HG02840 (cell line): Measurements from ENCODE around the gene RPS3A.
"Not testable (repeated sequence)": the region's sequence is repeated elsewhere in the genome, so short reads cannot be mapped to it uniquely, and the experiment has no call there.

Source experiments
- ATAC-seq: cut with Tn5 transposase; IDR thresholded peaks from one replicate; pipeline ENCODE4 v1.9.1; 2021; ENCODE audit warnings: mild to moderate bottlenecking, moderate library complexity, moderate number of reproducible peaks; ENCODE audit not compliant: unreplicated experiment, low FRiP score

Gene RPS3A

DNA sequence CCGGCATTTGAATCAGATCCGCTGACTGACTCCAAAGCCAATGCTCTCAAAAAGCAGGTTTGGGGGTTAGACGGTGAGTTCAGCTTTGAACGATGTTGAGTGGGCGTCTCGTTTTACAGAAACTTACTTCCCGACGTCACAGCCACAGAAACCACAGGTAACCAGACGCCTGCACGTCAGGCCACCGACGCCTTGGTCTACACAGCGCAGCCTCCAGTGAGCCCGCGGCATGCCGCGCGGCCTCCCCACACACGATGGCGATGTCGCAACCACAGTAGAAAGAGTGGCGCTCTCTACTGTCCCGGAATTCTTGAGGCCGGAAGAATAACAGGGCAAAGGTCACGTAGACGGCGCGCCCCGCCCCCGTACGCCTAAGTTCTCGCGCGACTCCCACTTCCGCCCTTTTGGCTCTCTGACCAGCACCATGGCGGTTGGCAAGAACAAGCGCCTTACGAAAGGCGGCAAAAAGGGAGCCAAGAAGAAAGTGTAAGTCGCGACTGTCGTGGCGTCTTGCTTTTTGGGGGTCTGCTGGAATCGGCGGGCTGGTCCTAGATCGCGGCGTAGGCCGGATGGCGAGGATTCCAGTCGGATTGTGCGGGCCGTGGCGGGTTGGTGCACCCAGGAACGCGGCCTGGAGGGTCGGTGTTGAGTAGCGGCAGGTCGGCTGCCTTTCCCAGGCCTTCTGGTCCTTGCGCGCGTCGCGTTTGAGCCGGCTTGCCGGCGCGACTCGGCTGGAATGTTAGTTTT is at the start of gene RPS3A:
Gene RPS3A (plus strand): TSS at position 400 of the 747 bp plus-strand sequence. CDS start 25 bp downstream, at position 425.
- ATAC-seq: peak; percentile 97

GRCh38 chr4:151052785-151053184 is 46.6 kb upstream of the RPS3A start:
- no peak for ATAC-seq

GRCh38 chr4:151055539-151055938 is 43.9 kb upstream of the RPS3A start:
- ATAC-seq: no peak

DNA sequence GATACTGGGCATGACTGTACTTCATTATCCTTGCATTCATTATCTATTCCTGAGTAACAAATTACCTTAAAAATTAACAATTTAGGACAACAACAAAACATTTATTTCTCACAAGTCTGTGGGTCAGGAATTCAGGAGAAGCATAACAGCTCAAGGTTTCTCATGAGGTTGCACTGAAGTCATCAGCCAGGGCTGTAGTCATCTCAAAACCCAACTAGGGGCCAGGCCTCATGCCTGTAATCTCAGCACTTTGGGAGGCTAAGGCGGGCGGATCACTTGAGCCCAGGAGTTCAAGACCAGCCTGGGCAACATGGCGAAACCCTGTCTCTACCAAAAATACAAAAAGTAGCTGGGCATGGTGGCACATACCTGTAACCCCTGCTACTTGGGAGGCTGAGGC is 36.3 kb upstream of the RPS3A start:
- ATAC-seq: not testable (repeated sequence)

GRCh38 chr4:151067316-151067970 is 32.0 kb upstream of the RPS3A start:
- no peak for ATAC-seq

GRCh38 chr4:151074416-151074916 is 25.0 kb upstream of the RPS3A start:
- no peak for ATAC-seq

GRCh38 chr4:151077978-151078377 is 21.4 kb upstream of the RPS3A start:
- not testable (repeated sequence) for ATAC-seq

DNA sequence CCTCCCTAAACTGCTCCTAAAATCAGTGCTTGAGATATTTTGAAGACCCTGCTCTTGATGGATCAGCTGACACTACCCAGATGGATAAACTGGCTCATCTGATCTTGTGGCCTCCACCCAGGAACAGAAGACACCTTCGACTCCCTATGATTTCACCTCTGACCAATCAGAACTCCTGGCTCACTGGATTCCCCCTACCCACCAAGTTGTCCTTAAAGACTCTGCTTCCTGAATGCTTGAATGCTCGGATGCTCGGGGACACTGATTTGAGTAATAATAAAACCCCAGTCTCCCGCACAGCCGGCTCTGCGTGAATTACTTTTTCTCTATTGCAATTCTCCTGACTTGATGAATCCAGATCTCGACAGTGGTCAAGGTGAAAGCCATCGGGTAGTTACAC is 12.0 kb upstream of the RPS3A start:
- ATAC-seq: no peak

GRCh38 chr4:151091047-151091446 is 8.4 kb upstream of the RPS3A start:
- no peak for ATAC-seq

DNA sequence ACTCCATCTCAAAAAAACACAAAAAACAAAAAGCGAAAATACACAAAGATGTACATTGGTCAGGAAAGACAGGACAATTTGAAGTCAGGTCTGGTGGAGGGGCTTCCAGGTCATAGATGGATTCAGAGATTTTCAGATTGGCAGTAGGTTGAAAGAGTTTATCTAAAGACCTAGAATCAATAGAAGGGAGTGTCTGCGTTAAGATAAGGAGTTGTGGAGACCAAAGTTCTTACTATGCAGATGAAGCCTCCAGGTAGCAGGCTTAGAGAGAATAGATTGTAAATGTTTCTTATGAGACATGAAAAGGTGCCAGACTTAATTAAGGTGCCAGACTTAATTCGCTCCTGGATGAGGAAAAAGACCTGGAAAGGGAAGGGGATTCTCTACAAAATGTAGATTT is 6.9 kb upstream of the RPS3A start:
- no peak for ATAC-seq

DNA sequence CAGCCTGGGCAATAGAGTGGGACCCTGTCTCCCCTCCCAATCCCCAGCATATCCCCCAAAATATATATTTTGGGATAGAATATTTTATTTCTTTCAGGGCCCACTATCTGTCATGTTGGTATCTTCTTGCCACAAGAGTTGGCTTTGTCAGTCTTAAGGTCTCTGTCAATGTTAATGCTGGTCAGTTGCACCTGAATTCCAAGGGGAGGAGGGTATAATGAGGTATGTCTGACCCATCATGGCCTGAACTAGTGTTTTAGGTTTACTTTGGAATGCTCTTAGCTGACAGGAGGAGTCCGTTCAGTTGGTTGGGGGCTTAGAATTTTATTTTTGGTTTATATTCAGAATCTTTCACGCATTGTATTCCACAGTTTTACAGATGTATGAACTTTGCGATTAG is 6.2 kb upstream of the RPS3A start:
- no peak for ATAC-seq

- no peak for ATAC-seq
These were observed 5.1 kb upstream of the RPS3A start for GRCh38 chr4:151094290-151094751.

GRCh38 chr4:151095142-151095541 is 4.3 kb upstream of the RPS3A start:
- no peak for ATAC-seq

DNA sequence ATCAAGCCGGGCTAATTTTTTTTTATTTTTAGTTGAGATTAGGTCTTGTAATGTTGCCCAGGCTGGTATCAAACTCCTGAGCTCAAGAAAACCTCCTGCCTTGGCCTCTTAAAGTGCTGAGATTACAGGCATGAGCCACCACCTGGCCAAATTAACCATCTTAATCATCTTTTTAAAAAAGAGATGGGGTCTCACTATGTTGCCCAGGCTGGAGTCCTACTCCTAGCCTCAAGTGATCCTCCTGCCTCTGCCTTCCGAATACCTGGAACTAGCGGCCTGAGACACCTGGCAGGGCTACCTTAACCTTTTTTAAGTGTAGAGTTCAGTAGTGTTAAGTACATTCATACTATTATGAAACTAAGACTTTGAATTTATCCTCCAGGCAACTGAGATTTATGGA is 1.7 kb upstream of the RPS3A start:
- ATAC-seq: no peak

GRCh38 chr4:151098979-151099228 is 524 bp upstream of the RPS3A start:
- no peak for ATAC-seq

DNA sequence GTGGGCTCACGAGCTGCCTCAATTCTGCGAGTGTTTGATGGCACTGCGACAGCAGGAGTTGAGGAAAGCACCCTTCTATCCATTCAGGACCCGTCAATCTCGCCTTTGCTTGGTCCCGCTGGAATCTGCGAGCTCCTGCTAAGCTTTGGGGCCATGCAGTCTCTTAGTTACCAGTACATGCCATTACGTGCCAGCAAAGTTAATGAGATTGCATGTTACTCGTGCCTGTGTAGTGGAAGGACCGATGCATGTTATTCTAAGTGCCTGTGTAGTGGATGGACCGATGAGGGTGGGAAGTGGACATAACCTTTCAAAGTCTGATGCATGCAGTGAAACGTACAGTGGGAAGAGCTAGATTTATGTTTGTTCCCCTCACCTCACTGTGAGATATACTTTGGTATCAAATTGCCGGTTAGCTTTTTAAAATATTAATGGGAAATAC is 569 bp downstream of the RPS3A start:
- peak; percentile 3 for ATAC-seq

- no peak for ATAC-seq
These were observed 1.1 kb downstream of the RPS3A start for GRCh38 chr4:151100531-151100930.

DNA sequence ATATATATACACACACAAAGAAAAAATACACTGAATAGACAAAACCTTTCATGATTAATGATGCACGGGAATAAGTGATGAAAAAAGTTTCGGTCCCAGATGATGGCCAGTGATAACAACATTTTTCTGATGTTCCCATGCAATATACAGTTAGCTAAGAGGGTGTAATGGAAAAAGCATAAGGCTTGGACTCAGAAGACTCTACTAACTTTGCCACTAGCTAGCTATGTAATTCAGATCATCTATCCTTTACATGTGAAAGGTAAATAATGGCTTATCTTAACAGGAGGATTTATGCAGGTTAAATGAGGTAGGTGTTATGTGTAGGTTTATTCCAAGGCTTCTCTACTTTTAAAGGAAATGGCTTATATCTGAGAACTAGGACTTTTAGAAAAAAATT is 4.3 kb downstream of the RPS3A start:
- no peak for ATAC-seq

GRCh38 chr4:151104621-151105020 is 5.2 kb downstream of the RPS3A start:
- no peak for ATAC-seq

DNA sequence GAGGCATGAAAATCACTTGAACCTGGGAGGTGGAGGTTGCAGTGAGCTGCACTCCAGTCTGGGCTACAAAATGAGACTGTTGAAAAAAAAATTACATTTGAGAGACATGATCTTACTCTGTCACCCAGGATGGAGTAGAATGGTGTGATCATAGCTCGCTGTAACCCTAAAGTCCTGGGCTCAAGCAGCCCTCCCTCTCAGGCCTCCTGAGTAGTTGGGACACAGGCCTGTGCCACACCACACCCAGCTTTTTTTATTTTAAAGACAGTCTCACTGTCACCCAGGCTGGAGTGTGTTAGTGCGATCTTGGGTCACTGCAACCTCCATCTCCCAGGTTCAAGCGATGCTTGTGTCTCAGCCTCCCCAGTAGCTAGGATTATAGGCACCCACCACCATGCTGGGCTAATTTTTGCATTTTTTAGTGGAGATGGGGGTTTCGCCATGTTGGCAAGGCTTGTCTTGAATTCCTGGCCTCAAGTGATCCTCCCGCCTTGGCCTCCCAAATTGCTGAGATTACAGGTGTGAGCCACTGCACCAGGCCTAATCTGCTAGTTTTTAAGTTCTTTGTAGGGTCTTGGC is 6.1 kb downstream of the RPS3A start:
- ATAC-seq: no peak

- no peak for ATAC-seq
These were observed 7.6 kb downstream of the RPS3A start for GRCh38 chr4:151107063-151107462.

DNA sequence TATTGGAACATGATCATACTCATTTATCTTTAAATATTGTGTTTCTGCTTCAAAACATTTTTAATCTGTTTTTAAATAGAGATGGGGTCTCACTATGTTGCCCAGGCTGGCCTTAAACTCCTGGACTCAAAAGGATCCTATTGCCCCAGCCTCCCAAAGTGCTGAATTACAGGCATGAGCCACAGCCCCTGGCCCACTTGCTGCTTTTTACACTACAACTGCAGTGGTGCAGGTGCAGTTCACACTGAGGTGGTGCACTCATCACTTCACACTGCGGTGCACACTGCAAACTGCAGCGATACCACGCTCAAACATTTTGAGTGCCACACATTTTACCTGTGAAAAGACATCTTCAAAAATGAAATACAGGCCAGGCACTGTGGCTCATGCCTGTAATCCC is 10.8 kb downstream of the RPS3A start:
- ATAC-seq: no peak
